ENCODE measurements around the gene FBXW9. TPM values are rescaled to one million over a fixed set of nuclear protein-coding genes. Genes with fewer than 3 reads are reported as not detected.

The FBXW9 gene
- polyA plus RNA-seq, 1 donor from 2014 or later = 16.2 TPM

DNA sequence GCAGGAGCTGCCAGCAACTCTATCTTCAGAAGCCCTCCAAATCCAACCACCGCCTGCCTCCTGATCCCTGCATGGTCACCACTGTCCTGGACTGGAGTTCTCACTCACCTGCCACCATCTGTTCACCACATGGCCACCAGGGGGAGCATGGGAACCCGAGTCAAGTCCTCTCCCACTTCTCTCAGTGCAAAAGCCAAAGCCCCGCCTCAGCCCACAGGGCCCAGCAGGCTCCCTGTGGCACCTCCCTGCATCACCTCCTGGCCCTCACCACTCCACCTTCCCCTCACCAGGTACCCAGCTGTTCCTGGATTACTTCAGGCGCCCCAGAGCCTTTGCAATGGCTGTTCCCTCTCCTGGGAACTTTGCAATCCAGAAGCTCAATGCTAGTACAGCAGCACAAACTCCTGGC is 20.0 kb downstream of the FBXW9 start:
- H3K9ac ChIP-seq (ENCODE audit: low read length) = no peak overlapping the region
- peaks cover 5% of the 10 kb centered on the region for H3K36me3 ChIP-seq (ENCODE audit: insufficient read depth, low read length)
- H3K27ac ChIP-seq (ENCODE audit: low read length) = no peak overlapping the region
- H3K9me3 ChIP-seq (ENCODE audit: low read length) = no peaks in the 10 kb centered on the region
- H3K4me2 ChIP-seq (ENCODE audit: low read length) = no peak overlapping the region
- TF ChIP-seq, protein P1, sequence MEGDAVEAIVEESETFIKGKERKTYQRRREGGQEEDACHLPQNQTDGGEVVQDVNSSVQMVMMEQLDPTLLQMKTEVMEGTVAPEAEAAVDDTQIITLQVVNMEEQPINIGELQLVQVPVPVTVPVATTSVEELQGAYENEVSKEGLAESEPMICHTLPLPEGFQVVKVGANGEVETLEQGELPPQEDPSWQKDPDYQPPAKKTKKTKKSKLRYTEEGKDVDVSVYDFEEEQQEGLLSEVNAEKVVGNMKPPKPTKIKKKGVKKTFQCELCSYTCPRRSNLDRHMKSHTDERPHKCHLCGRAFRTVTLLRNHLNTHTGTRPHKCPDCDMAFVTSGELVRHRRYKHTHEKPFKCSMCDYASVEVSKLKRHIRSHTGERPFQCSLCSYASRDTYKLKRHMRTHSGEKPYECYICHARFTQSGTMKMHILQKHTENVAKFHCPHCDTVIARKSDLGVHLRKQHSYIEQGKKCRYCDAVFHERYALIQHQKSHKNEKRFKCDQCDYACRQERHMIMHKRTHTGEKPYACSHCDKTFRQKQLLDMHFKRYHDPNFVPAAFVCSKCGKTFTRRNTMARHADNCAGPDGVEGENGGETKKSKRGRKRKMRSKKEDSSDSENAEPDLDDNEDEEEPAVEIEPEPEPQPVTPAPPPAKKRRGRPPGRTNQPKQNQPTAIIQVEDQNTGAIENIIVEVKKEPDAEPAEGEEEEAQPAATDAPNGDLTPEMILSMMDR (IDR thresholded peaks at IDR 0.05; ENCODE audit: poor library complexity, severe bottlenecking) = peak; percentile 79
- TF ChIP-seq RAD21 (conservative IDR thresholded peaks at IDR 0.05) = peak; percentile 45
- TF ChIP-seq MXI1 (conservative IDR thresholded peaks at IDR 0.05; ENCODE audit: poor library complexity, severe bottlenecking) = no peak
- TF ChIP-seq SMC3 (conservative IDR thresholded peaks at IDR 0.05; ENCODE audit: poor library complexity) = peak; percentile 72
- H3K27me3 ChIP-seq (ENCODE audit: insufficient read depth, low read depth, low read length) = no peaks in the 10 kb centered on the region
- no peaks in the 10 kb centered on the region for H3K9me2 ChIP-seq (ENCODE audit: insufficient read depth, low read length)
- peaks cover 5% of the 10 kb centered on the region for H3F3A ChIP-seq (ENCODE audit: insufficient read depth, low read length, poor library complexity, severe bottlenecking)
- H4K20me1 ChIP-seq (ENCODE audit: insufficient read depth) = peaks cover 3% of the 10 kb centered on the region
- no peak overlapping the region for H3K4me3 ChIP-seq (ENCODE audit: low read length)
- H3K79me2 ChIP-seq (replicated peaks; ENCODE audit: insufficient read depth, low read length) = peaks cover 12% of the 10 kb centered on the region
- no peak overlapping the region for H2AFZ ChIP-seq (ENCODE audit: low read depth, low read length)

DNA sequence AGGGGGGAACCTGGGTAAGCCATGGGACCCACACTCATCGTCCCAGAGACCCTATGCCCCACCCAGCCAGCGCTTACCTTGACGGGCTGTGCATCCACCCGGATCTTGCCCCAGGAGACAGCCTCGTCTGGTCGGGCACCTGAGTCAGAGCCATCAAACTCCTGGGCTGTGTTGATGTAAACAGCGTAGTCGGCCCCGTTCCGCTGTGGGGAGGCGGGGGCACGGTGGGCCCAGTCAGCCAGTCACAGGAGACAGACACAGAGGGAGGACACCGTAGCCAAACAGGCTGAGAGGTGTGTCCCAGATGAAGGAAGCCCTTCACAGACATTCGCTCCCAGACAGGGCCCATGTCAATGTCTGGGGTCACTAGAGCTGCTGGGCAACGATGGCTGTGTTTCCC is 20.5 kb downstream of the FBXW9 start:
- Histone ChIP-seq H3K4me3 (ENCODE audit: low read length) (no peak overlapping the region), H3K9ac (ENCODE audit: low read length) (no peak overlapping the region), H3F3A (ENCODE audit: insufficient read depth, low read length, poor library complexity, severe bottlenecking) (peaks cover under 1% of the 10 kb centered on the region), H3K9me3 (ENCODE audit: low read length) (no peaks in the 10 kb centered on the region), H3K27ac (ENCODE audit: low read length) (no peak overlapping the region), H3K79me2 (replicated peaks; ENCODE audit: insufficient read depth, low read length) (peaks cover 12% of the 10 kb centered on the region), H3K9me2 (ENCODE audit: insufficient read depth, low read length) (no peaks in the 10 kb centered on the region), H3K27me3 (ENCODE audit: insufficient read depth, low read depth, low read length) (no peaks in the 10 kb centered on the region), H3K36me3 (ENCODE audit: insufficient read depth, low read length) (peaks cover 5% of the 10 kb centered on the region), H4K20me1 (ENCODE audit: insufficient read depth) (peaks cover 3% of the 10 kb centered on the region), H2AFZ (ENCODE audit: low read depth, low read length) (no peak overlapping the region), H3K4me2 (ENCODE audit: low read length) (no peak overlapping the region)
- TF ChIP-seq, protein P2, sequence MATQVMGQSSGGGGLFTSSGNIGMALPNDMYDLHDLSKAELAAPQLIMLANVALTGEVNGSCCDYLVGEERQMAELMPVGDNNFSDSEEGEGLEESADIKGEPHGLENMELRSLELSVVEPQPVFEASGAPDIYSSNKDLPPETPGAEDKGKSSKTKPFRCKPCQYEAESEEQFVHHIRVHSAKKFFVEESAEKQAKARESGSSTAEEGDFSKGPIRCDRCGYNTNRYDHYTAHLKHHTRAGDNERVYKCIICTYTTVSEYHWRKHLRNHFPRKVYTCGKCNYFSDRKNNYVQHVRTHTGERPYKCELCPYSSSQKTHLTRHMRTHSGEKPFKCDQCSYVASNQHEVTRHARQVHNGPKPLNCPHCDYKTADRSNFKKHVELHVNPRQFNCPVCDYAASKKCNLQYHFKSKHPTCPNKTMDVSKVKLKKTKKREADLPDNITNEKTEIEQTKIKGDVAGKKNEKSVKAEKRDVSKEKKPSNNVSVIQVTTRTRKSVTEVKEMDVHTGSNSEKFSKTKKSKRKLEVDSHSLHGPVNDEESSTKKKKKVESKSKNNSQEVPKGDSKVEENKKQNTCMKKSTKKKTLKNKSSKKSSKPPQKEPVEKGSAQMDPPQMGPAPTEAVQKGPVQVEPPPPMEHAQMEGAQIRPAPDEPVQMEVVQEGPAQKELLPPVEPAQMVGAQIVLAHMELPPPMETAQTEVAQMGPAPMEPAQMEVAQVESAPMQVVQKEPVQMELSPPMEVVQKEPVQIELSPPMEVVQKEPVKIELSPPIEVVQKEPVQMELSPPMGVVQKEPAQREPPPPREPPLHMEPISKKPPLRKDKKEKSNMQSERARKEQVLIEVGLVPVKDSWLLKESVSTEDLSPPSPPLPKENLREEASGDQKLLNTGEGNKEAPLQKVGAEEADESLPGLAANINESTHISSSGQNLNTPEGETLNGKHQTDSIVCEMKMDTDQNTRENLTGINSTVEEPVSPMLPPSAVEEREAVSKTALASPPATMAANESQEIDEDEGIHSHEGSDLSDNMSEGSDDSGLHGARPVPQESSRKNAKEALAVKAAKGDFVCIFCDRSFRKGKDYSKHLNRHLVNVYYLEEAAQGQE (IDR thresholded peaks at IDR 0.05; ENCODE audit: borderline replicate concordance) = no peak
- TF ChIP-seq EP300 (conservative IDR thresholded peaks at IDR 0.05; ENCODE audit: poor library complexity, severe bottlenecking) = no peak
- no peak for TF ChIP-seq EZH2 (IDR thresholded peaks at IDR 0.05; ENCODE audit: borderline replicate concordance, insufficient read depth, low read length, poor library complexity, severe bottlenecking)
- no peak for TF ChIP-seq POLR2AphosphoS5 (IDR thresholded peaks at IDR 0.05)

DNA sequence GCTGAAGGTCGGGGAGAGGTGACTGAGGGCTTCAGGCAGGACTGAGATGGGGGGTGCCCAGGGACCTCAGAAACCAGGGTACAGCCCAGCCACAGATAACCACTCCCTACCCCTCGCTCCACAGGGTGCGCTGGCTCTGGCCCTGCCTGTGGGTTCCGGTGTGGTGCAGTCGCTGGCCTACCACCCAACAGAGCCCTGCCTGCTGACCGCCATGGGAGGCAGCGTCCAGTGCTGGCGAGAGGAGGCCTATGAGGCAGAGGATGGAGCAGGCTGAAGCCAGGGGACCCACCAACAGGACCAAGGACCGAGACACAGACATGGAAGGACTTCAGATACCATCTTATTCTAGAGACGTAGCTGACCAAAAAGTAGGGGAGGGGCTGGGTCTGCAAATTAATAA is 21.0 kb downstream of the FBXW9 start:
- Histone ChIP-seq H3K4me3 (ENCODE audit: low read length) (no peak overlapping the region), H2AFZ (ENCODE audit: low read depth, low read length) (no peak overlapping the region), H3K9me3 (ENCODE audit: low read length) (no peaks in the 10 kb centered on the region), H3F3A (ENCODE audit: insufficient read depth, low read length, poor library complexity, severe bottlenecking) (no peaks in the 10 kb centered on the region), H3K27me3 (ENCODE audit: insufficient read depth, low read depth, low read length) (no peaks in the 10 kb centered on the region), H3K4me2 (ENCODE audit: low read length) (no peak overlapping the region), H3K9ac (ENCODE audit: low read length) (no peak overlapping the region), H3K79me2 (replicated peaks; ENCODE audit: insufficient read depth, low read length) (peaks cover 12% of the 10 kb centered on the region), H3K36me3 (ENCODE audit: insufficient read depth, low read length) (peaks cover 5% of the 10 kb centered on the region), H3K9me2 (ENCODE audit: insufficient read depth, low read length) (no peaks in the 10 kb centered on the region), H3K27ac (ENCODE audit: low read length) (no peak overlapping the region), H4K20me1 (ENCODE audit: insufficient read depth) (peaks cover 3% of the 10 kb centered on the region)
- no peak for TF ChIP-seq EZH2 (IDR thresholded peaks at IDR 0.05; ENCODE audit: borderline replicate concordance, insufficient read depth, low read length, poor library complexity, severe bottlenecking)
- TF ChIP-seq EP300 (conservative IDR thresholded peaks at IDR 0.05; ENCODE audit: poor library complexity, severe bottlenecking) = no peak
- TF ChIP-seq, protein P2 (IDR thresholded peaks at IDR 0.05; ENCODE audit: borderline replicate concordance) = no peak
- TF ChIP-seq SMC3 (conservative IDR thresholded peaks at IDR 0.05; ENCODE audit: poor library complexity) = no peak
- no peak for TF ChIP-seq TAF1 (IDR thresholded peaks at IDR 0.05; ENCODE audit: low read depth)
- no peak for TF ChIP-seq MXI1 (conservative IDR thresholded peaks at IDR 0.05; ENCODE audit: poor library complexity, severe bottlenecking)
- TF ChIP-seq, protein P1 (IDR thresholded peaks at IDR 0.05; ENCODE audit: poor library complexity, severe bottlenecking) = no peak
- TF ChIP-seq RAD21 (conservative IDR thresholded peaks at IDR 0.05) = no peak
- TF ChIP-seq POLR2AphosphoS5 (IDR thresholded peaks at IDR 0.05) = no peak

Data from neural cell (in vitro differentiated cells).